Measurements from ENCODE around the gene NPTX1.

Gene NPTX1

DNA sequence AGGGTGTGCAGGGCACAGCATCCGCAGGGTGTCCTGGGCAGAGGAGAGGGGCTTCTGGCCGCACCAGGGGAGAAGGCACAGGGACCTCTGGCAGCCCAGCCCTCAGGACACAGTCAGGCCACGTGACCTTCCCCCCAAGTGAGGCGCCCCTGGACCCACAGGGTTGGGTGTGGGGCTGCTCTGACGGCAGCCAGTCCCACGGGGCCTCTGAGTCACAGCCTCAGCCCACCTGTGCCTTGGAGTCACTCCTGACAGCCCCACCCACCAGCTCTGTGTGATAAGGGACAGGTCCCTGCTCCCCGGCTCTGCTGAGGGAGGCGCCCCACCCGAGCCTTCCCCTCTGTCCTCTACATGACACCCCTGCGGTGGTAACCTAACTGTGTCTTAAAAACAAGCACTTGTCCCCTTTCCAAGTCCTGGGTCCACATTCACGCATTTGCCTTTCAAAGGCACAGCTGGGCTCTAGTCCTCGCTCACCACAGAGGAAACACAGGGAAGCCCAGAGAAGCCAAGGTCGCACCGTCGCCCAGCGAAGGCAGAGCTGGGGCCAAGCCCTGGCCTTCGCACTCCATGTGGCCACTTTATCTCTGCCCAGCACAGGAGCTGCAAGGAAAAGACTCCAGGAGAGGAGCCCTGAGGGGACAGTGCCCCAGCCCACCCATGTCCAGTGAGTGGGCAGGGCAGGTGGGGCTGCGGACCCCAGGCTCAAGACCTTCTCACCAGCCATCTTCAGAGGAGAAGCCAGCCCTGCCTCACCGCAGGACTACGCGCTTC is 5.1 kb upstream of the NPTX1 start:
- in situ Hi-C loops (cut with MboI; ENCODE audit: low sequenced_read_pairs): no loop called here

DNA sequence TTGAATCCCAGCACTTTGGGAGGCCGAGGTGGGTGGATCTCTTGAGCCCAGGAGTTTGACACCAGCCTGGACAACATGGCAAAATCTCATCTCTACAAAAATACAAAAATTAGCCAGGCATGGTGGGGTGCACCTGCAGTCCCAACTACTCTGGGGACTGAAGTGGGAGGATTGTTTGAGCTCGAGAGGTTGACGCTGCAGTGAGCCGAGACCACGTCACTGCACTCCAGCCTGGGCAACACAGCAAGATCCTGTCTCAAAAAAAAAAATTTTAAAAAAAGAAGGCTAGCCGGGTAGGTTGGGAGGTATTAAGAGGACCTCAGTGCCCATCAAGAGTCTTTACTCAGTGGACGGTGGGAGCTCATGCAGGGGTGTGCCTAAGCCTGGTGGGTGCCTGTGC is 3.8 kb upstream of the NPTX1 start:
- in situ Hi-C loops (cut with MboI; ENCODE audit: low sequenced_read_pairs): no loop called here

DNA sequence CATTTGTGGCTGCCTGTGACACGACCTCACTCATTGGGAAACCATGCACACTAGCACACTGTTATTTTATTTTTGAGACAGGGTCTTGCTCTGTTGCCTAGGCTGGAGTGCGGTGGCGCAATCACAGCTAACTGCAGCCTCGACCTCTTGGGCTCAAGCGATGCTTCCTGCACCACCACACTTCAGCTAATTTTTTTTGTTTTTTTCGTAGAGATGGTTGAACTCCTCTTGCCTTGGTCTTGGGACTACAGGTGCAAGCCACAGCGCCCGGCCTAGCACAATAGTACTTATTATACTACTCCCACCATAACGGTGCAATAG is 2.8 kb upstream of the NPTX1 start:
- in situ Hi-C loops (cut with MboI; ENCODE audit: low sequenced_read_pairs): no loop called here

DNA sequence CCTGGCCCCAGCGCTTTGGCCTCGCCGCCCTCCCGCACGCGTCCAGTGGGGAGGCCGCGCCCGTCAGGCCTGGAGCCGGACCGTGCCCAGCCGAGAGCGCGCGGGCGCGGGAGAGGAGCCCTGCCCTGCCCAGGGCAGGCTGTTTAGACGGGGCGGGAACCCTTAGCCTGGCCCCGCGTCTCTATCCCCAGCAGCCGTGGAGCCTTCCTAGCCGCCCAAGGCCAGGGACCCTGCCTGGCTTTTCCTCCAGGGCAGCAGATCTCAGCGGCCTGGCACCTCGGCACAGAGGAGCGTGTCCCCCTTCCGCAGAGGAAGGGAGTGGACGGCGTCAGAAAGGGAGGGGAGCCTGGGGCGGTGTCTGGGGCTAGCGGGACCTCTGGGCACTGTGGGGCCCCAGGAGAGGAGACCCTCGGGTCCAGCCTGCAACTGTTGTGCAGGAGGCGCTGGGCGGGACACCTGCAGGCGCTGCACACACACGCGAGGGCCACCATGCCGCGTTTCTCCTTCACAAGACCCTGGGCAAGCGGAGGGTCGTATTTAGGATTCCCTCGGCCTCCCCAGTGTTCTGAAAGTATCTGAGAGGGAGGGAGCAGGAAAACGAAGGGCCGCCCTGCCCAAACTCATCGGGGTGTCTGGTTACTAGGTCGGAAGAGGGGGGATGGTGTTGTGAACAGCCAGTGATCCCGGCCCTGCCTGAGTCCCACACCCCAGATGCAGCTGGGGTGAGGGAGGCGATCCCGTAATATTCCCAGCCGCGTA is 2.3 kb upstream of the NPTX1 start:
- in situ Hi-C loops (cut with MboI; ENCODE audit: low sequenced_read_pairs): no loop called here

DNA sequence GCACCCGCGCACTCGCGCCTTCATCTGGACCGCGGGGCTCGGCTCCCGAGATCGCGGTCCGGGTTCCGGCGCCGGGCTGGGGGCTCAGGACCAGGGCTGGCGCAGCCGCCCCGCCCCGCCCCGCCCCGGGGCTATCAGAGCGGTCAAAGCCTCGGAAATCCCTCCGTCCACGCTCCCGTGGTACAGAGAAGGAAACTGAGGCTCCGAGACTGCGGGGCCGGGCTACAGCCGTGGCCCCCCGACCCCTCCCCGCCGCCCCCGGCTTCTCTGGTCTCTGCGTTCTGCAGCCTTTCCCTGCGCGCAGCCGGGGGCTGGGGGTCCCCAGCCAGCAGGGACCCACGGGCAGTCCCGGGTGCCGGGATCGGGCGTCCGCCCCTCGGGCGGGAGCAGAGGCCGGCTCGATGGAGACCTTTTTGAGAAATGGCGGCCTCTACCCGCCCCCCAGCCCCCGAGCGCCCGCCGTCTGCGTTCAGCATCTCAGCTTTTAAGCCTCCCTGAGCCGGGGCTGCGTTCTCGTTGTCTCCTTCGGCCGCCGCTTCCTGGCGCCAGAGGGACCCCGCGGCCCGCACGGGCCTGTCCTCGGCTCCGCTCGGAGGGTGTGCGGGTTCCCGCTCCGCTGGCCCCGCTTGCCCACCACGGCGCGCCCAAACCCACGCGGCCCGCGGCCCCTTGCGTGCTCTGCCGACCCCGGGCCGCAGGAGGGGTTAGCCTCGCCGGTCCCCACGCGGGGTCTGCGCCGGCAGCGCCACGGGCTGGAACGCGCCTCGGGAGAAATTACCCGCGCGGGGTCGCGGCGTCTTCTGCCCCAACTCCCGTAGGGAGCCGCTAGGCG is 1.5 kb upstream of the NPTX1 start:
- in situ Hi-C loops (cut with MboI; ENCODE audit: low sequenced_read_pairs): no loop called here

DNA sequence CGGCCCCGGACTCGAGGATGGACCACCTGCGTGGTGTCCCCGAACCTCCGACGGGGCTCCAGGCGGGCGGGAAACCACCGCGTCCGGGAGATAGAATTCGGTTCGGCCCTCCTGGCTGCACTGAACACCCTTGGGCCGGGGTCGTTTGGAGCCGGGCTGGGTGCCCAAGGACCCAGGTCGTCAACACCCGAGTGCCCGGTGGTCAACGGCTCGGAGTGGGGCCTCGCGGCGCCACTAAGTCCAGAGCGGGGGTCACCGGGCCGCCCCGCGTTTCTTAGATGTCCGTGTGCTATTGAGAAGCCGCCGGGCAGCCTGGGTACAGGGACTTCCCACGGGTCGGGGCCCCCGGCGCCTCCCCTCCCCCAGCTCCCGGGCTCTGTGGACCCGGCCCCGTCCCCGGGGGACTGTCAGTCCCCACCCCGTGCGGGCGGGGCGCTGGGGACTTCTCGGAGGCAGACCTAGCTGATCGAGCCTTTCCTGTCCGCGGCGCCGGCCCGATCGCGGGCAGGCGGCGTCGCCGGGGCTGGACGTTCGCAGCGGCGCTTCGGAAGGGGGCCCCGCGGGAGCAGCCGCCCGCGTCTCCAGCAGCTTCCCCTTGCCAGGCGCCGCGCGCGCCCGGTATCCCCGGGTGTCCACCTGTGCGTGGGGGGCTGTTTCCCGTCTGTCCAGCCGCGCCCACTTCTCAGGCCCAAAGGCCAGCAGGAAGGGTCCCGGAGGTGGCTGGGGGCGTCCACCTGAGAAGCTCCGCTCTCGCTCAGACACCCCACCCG is 655 bp upstream of the NPTX1 start:
- in situ Hi-C loops (cut with MboI; ENCODE audit: low sequenced_read_pairs): no loop called here

DNA sequence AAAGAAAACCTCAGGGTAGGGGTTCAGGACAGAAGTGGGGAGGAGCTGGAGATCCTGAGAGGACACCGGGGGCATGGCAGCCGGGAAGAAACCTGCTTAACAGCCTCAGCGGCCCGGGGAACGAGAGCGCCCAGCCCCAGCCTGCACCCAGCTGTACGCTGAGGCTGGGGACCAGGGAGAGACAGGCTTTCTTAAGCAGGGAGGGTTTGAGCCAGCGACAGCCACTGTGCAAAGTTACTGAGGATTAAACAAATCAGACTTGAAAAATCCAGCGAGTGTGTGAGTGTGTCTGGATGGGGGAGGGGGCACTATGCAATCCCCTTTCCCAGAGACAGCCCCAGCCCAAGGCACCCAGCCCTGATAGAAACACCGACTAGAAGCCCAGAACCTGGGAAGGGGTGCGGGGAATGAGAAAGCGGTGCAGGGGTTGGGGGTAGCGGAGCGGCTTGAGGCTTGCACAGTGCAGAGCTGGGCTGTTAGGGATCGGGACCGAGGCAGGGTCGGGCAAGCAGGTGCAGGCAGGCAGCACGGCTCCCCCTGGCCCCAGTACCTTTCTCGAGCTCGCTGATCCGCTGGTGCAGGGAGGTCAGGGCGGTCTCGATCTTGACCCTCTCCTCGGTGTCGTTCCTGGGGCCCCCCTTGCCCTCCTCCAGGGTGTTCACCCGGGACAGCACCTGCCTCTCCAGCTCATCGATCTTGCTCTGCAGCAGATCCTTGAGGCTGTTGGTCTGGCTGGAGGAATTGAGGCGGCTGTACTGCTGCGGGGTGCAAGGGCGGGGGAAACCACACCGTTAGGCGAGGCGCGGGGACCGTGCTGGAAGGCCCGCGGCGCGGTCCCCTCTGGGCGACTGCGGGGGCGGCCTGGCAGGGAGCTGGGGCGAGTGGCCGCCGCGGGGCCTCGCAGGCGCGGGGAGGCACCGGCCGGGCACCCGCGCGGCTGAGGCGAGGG is 1.2 kb downstream of the NPTX1 start:
- in situ Hi-C loops (cut with MboI; ENCODE audit: low sequenced_read_pairs): no loop called here

DNA sequence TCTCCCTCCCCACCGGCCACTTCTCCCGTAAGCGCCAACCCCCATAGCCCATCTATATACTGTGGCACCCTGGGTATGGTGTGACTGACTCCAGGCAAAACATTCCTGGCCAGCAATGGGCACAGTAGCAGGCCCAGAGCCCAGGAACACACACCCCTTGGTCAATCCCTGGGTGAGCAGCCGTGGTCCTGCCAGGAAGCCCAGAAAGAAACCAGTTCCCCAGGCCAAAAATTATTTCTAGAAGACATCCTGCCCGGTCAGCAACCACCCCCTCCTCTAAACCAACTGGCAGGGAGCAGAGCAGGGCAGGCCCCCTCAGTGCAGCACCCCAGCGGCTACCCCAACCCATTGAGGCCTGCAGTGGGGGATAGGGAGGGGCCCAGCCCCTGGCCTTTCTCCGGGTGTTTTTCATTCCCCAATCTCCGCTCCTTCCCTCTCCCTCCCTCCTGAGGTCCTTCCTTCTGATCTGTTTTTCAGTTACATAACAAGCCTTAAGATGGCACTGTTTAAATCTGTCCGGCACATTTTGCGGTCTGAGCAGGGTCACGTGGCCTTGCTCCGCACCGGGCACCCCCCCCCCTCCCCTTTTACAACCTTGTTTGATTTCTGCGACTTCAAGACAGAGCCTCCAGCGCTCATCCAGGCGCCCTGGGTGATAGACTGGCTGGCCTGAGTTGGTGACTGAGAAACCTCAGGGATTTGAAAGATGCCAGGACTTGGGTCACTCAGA is 2.0 kb downstream of the NPTX1 start:
- in situ Hi-C loops (cut with MboI; ENCODE audit: low sequenced_read_pairs): no loop called here

DNA sequence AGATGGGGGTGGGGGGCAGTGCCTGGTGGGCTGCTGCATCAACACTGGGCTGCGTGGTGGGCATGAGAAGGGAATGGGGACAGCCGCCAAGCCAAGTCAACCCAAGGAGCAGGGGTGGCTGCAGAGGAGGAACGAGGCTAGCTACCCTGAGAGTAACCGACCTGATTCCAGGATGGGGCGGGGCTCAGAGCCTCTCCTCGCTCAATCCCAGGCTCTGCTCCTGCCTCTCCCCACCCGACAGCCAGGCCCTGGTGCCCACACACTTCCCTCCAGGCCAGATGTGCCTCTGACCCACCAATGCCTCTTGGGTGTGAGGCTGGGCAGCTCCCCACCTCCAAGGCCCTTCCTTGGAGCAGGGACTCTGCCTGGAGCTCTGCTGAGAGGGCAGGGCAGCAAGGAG is 2.7 kb downstream of the NPTX1 start:
- in situ Hi-C loops (cut with MboI; ENCODE audit: low sequenced_read_pairs): no loop called here

DNA sequence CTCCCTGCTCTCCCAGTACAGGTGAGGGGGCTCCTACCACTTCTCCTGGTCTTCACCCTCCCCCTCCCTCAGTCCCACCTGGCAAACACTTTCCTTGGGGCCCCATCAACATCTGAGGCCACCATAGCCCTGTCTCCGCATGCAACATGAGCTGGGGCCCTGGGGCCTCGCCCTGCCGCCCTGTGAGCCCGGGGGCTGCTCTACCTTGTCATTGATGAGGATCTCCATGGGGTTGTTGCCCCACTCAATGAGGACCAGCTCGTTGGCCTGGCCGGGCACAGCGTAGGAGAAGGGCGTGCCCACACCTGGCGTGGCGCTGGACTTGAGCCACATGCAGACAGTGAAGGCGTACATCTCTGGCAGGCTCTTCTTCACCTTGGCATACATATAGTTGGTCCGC is 3.4 kb downstream of the NPTX1 start:
- in situ Hi-C loops (cut with MboI; ENCODE audit: low sequenced_read_pairs): no loop called here

DNA sequence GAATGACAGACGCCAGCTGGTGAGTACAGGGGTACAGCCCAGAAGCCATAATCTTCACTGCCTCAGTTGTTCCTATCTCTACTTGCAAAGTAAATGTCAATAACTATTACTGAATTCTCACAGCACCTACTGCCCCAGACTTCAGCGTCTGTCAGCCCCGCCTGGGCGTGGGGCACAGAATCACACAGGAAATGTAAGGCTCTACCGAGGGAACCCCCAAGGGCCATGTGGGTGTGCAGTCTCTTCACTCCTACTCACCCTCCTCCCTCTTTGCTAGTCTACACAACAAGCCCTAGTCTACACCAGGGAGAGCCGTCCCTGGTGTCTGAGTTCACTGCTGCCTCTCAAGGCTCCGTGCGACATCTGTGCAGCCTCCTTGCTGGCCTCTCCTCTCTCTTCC is 4.5 kb downstream of the NPTX1 start:
- in situ Hi-C loops (cut with MboI; ENCODE audit: low sequenced_read_pairs): no loop called here

DNA sequence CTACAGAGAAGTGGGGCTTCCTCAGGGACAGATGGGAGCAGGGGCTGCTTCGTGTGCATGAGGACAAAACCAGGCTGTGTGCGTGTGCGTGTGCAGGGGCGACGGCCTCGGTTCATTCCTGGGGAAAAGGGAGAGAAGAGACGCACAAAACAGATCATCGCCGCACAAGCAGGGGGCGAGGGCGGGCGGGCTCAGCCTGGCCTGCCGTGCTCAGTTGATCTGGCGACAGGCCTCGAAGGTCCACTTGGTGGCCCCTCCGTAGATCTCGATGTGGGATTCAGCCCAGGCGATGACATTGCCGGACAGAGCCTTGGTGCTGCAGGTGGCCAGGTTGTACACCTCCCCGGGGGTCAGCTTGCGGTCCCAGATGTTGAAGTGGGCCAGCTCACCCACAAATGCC is 5.8 kb downstream of the NPTX1 start:
- in situ Hi-C loops (cut with MboI; ENCODE audit: low sequenced_read_pairs): no loop called here

DNA sequence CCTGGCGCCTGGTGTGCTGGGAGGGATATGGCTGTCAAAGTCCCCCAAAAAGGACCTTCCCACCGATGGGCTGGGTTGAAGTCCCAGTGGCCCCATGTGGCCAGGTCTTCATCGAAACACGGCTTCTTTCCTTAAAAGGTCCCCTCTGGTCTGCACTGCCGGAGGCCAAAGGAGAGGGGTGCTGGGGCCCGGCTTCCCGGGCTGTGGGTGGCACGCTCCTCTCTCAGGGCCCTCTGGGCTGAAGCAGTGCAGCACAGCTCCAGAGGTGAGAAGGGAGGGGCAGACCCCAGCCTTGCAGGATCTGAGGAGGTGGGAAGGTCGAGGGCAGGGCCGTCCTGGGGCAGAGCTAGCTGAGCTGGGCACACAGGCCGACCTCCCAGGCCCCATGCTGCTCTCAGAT is 6.7 kb downstream of the NPTX1 start:
- in situ Hi-C loops (cut with MboI; ENCODE audit: low sequenced_read_pairs): no loop called here

DNA sequence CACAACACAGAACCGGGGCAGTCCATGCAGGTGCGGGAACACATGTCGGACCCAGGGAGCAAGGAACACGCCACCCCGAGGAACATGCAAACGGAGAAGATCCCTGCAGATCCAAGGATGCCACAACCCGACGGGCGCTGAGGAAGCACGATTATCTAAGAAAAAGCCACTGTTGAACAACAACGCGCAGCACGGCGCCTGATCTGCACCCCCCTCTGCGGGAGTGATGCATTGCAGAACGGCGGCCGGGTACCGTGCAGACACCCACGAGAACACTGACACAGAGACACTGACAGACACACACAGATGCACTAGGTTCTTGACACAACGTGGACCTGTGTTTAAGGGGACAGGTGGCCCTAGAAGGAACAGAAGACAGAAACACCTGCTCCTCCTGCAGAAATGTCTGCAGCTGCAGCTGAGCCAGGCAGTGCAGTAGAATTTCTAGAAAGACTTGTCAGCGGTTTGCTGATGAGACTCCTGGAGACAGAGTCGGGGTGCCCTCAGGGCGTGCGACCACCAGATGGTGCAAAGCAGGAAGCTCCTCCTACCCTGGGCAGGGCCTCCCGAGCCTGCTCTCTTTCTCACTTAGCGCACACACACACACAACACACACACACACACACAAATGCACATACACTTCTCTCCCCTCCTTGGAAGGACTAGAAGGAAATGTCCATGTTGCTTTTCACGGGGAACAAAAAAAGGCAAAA is 7.5 kb downstream of the NPTX1 start:
- in situ Hi-C loops (cut with MboI; ENCODE audit: low sequenced_read_pairs): no loop called here

DNA sequence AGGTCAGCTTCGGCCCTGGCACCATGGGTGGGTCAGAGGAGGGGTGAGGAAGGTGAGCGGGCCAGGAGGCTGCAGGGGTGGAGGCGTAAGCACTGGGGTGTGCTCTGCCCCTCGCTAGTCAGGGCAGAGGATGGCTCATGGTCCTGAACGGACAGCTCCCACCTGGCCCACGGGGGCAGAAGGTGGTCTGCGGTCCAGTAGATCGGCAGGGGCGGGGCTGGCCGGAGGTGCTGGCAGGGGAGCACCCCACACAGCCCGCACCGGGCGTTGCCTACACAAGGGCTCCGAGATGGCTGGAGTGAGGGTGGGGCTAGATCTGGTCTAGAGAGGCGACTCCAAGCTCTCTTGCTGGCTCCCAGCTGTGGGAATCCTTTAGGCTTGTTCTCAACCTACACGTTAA is 8.2 kb downstream of the NPTX1 start:
- in situ Hi-C loops (cut with MboI; ENCODE audit: low sequenced_read_pairs): no loop called here

DNA sequence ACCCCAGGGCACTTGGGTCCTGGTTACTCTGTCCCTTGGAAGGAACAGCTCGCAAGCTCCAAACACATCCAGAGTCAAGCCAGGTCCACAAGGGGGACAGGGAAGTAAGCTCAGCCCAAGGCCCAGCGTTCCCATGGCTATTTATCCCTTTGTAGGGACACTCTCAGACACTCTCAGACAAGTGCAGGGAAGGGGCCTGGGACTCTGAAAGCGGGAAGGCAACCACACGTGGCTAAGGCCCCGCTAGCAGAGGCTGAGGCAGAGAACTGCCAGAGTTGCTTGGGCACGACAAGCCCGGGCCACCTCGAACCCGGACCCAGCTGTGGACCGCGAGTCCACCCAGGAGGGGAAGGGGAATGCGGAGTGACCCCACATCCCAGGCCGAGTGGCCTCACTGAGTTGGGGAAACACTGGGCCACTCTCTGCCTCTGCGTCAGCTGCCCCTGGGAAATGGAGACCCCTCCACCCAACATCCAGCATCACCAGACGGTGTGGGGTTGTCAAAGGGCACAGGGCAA is 10.2 kb downstream of the NPTX1 start:
- in situ Hi-C loops (cut with MboI; ENCODE audit: low sequenced_read_pairs): no loop called here

DNA sequence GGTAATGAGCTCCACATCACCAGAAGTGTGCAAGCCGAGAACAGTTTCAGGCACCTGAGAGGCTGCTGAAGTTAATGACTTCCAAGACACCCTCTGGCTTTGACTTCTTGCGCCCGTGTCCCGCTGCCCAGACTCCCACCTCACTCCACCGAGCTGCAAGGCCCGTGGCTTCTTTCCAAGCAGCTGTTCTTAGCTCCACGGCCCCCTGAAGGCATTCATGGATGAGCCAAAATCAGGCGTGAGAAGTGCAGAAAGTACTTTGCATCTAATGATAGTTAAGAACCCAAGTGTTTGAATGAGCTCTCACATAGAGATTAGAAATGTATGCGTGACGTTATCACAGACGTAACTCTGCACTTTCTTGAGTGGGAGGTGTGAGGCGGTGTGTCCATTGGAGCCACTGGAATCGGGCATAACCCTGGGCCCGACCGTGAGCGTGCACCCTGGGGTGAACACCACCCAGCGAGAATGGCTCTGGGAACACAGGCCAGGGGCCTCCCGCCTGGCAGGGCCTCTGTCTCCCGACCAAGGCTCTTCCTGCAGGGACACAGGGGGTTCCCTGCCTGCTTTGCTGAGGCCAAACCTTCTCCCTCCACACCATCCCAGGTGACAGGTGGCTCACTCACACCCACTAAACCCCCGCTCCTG is 11.0 kb downstream of the NPTX1 start:
- in situ Hi-C loops (cut with MboI; ENCODE audit: low sequenced_read_pairs): no loop called here

DNA sequence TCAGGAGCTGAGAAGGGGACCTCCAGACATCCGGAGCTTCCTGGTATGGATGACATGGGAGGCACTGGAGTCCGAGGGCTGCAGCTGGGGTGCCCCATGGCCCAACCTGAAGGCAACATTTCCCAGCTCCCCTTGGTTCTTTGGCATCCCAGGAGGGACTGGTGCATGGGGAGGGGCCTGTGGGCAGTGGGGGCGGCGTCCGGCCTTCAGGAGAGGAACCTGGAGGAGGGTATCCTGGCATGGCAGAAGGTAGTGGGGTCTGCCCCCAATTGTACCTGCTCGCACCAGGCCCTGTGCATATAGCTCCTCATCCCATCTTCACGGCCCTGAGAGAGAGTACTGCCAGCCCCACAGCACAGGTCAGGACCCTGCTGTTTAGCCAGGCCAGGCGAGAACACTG is 11.9 kb downstream of the NPTX1 start:
- in situ Hi-C loops (cut with MboI; ENCODE audit: low sequenced_read_pairs): no loop called here
